ENCODE results near the gene MAGEE1.

MAGEE1 gene

GRCh38 chrX:76427560-76428242, at the start of gene MAGEE1:
Gene MAGEE1, plus strand, starts transcription at chrX:76427710. Its CDS starts 221 bp downstream, at chrX:76427931.
- Histone ChIP-seq H3K9me2 (replicated peaks; ENCODE audit: low read depth, low read length) (no peaks in the 10 kb centered on the region), H3K9ac (ENCODE audit: low read depth, low read length, poor library complexity, severe bottlenecking) (peak within 1 kb of the TSS; percentile 55)

GRCh38 chrX:76398970-76399369, 28.5 kb upstream of the MAGEE1 start:
- no peak overlapping the region for H3K4me3 ChIP-seq (ENCODE audit: low read length, poor library complexity, severe bottlenecking)
- H4K20me1 ChIP-seq (ENCODE audit: insufficient read depth, low read length, poor library complexity, severe bottlenecking) = no peaks in the 10 kb centered on the region
- no peaks in the 10 kb centered on the region for H3K4me1 ChIP-seq (ENCODE audit: insufficient read depth, low read length, poor library complexity, severe bottlenecking)
- no peaks in the 10 kb centered on the region for H3K36me3 ChIP-seq (ENCODE audit: insufficient read depth, low read length)
- H3K9me3 ChIP-seq (ENCODE audit: insufficient read depth, low read depth, low read length) = no peaks in the 10 kb centered on the region
- H3K9ac ChIP-seq (ENCODE audit: low read depth, low read length, poor library complexity, severe bottlenecking) = no peak overlapping the region
- H3K9me2 ChIP-seq (replicated peaks; ENCODE audit: low read depth, low read length) = no peaks in the 10 kb centered on the region
- TF ChIP-seq EZH2phosphoT487 (IDR thresholded peaks at IDR 0.05; ENCODE audit: borderline replicate concordance) (no peak), CTCF (conservative IDR thresholded peaks at IDR 0.05; ENCODE audit: low read length) (no peak)
- no peaks in the 10 kb centered on the region for H3K27me3 ChIP-seq (ENCODE audit: insufficient read depth, low read length, poor library complexity, severe bottlenecking)
- H3K79me2 ChIP-seq (ENCODE audit: insufficient read depth, low read length) = no peaks in the 10 kb centered on the region
- no peaks in the 10 kb centered on the region for H3F3A ChIP-seq (ENCODE audit: low read depth)
- H2AFZ ChIP-seq (ENCODE audit: low read length) = no peak overlapping the region
- no peak overlapping the region for H3K4me2 ChIP-seq (ENCODE audit: low read depth, low read length, poor library complexity, severe bottlenecking)

More at GRCh38 chrX:76427560-76428242, at the start of gene MAGEE1:
- Histone ChIP-seq H2AFZ (ENCODE audit: low read length) (peak within 1 kb of the TSS; percentile 86), H3F3A (ENCODE audit: low read depth) (no peaks in the 10 kb centered on the region), H3K4me3 (ENCODE audit: low read length, poor library complexity, severe bottlenecking) (peak within 1 kb of the TSS; percentile 73), H3K79me2 (ENCODE audit: insufficient read depth, low read length) (no peaks in the 10 kb centered on the region), H3K27me3 (ENCODE audit: insufficient read depth, low read length, poor library complexity, severe bottlenecking) (no peaks in the 10 kb centered on the region), H4K20me1 (ENCODE audit: insufficient read depth, low read length, poor library complexity, severe bottlenecking) (no peaks in the 10 kb centered on the region), H3K36me3 (ENCODE audit: insufficient read depth, low read length) (no peaks in the 10 kb centered on the region), H3K4me2 (ENCODE audit: low read depth, low read length, poor library complexity, severe bottlenecking) (peak within 1 kb of the TSS; percentile 74), H3K4me1 (ENCODE audit: insufficient read depth, low read length, poor library complexity, severe bottlenecking) (no peaks in the 10 kb centered on the region), H3K9me3 (ENCODE audit: insufficient read depth, low read depth, low read length) (no peaks in the 10 kb centered on the region)
- no peak for TF ChIP-seq EZH2phosphoT487 (IDR thresholded peaks at IDR 0.05; ENCODE audit: borderline replicate concordance)
- no peak for TF ChIP-seq CTCF (conservative IDR thresholded peaks at IDR 0.05; ENCODE audit: low read length)

- no peaks in the 10 kb centered on the region for H3K4me1 ChIP-seq (ENCODE audit: insufficient read depth, low read length, poor library complexity, severe bottlenecking)
- no peaks in the 10 kb centered on the region for H3K79me2 ChIP-seq (ENCODE audit: insufficient read depth, low read length)
- H3K9me2 ChIP-seq (replicated peaks; ENCODE audit: low read depth, low read length) = no peaks in the 10 kb centered on the region
- H3K4me2 ChIP-seq (ENCODE audit: low read depth, low read length, poor library complexity, severe bottlenecking) = no peak overlapping the region
- H2AFZ ChIP-seq (ENCODE audit: low read length) = no peak overlapping the region
- no peaks in the 10 kb centered on the region for H3F3A ChIP-seq (ENCODE audit: low read depth)
- H3K36me3 ChIP-seq (ENCODE audit: insufficient read depth, low read length) = no peaks in the 10 kb centered on the region
- no peak overlapping the region for H3K9ac ChIP-seq (ENCODE audit: low read depth, low read length, poor library complexity, severe bottlenecking)
- no peak overlapping the region for H3K4me3 ChIP-seq (ENCODE audit: low read length, poor library complexity, severe bottlenecking)
- TF ChIP-seq CTCF (conservative IDR thresholded peaks at IDR 0.05; ENCODE audit: low read length) (no peak), EZH2phosphoT487 (IDR thresholded peaks at IDR 0.05; ENCODE audit: borderline replicate concordance) (no peak)
- H4K20me1 ChIP-seq (ENCODE audit: insufficient read depth, low read length, poor library complexity, severe bottlenecking) = no peaks in the 10 kb centered on the region
- no peaks in the 10 kb centered on the region for H3K27me3 ChIP-seq (ENCODE audit: insufficient read depth, low read length, poor library complexity, severe bottlenecking)
- H3K9me3 ChIP-seq (ENCODE audit: insufficient read depth, low read depth, low read length) = no peaks in the 10 kb centered on the region
Measured at GRCh38 chrX:76407795-76408194, 19.7 kb upstream of the MAGEE1 start.

Data from Loucy (cell line).